ENCODE results near the gene ALPL.

Gene ALPL

DNA sequence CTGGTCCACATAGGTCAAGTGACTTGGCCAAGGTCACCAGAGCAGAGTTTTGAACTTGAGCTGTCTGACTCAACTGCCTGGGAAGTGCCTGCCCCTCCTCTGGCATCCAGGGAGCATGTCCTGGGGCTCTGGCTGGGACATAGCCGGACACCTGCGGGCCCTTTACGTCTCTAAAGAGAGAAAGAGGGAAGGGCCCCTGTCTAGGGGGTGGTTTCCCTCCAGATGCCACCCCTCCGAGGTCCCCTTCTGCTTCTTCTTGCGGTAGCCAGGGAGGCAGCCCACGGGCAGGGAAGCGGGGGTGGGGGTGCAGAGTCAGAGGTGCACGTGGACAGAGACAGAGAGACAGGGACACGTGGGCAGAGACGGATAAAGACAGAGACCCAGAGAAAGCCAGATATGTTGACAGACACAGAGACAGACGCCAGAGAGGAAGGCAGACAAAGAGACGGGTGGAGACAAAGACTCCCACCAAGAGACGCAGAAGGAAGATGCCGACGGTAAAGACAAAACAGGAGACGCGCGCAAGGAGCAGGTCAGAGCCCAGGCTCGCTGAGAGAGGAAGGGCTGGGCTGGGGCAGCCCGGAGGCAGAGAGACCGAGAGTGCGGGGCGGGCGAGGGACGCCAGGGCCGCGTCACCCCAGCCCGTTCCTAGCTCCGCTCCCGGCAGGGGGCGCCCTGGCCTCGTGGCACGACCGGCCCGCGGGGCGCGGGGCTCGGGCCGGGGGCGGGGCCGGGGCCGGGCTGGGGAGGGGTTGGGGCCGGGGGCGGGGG is 458 bp upstream of the ALPL start:
- Histone ChIP-seq H3K9me3 (ENCODE audit: insufficient read depth, low read length) (no peaks in the 10 kb centered on the region), H3K9ac (ENCODE audit: low read length) (peak overlapping the region; percentile 50), H3K36me3 (replicated peaks; ENCODE audit: low read depth, low read length) (no peaks in the 10 kb centered on the region), H3K4me1 (ENCODE audit: low read length) (peaks cover 14% of the 10 kb centered on the region), H3K4me3 (ENCODE audit: low read length) (peak overlapping the region; percentile 72), H3K27me3 (ENCODE audit: low read depth, low read length) (no peaks in the 10 kb centered on the region), H3K27ac (ENCODE audit: low read length) (no peak overlapping the region), H3K79me2 (ENCODE audit: low read length) (no peaks in the 10 kb centered on the region), H3K4me2 (ENCODE audit: low read length) (peak overlapping the region; percentile 96), H2AFZ (ENCODE audit: low read depth, low read length) (peak overlapping the region; percentile 89), H4K20me1 (ENCODE audit: insufficient read depth, low read length) (no peaks in the 10 kb centered on the region)
- TF ChIP-seq, protein P1, sequence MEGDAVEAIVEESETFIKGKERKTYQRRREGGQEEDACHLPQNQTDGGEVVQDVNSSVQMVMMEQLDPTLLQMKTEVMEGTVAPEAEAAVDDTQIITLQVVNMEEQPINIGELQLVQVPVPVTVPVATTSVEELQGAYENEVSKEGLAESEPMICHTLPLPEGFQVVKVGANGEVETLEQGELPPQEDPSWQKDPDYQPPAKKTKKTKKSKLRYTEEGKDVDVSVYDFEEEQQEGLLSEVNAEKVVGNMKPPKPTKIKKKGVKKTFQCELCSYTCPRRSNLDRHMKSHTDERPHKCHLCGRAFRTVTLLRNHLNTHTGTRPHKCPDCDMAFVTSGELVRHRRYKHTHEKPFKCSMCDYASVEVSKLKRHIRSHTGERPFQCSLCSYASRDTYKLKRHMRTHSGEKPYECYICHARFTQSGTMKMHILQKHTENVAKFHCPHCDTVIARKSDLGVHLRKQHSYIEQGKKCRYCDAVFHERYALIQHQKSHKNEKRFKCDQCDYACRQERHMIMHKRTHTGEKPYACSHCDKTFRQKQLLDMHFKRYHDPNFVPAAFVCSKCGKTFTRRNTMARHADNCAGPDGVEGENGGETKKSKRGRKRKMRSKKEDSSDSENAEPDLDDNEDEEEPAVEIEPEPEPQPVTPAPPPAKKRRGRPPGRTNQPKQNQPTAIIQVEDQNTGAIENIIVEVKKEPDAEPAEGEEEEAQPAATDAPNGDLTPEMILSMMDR (IDR thresholded peaks at IDR 0.05; ENCODE audit: low read depth, low read length), result peak; percentile 46
- no peak for TF ChIP-seq EZH2phosphoT487 (IDR thresholded peaks at IDR 0.05; ENCODE audit: low read depth)

DNA sequence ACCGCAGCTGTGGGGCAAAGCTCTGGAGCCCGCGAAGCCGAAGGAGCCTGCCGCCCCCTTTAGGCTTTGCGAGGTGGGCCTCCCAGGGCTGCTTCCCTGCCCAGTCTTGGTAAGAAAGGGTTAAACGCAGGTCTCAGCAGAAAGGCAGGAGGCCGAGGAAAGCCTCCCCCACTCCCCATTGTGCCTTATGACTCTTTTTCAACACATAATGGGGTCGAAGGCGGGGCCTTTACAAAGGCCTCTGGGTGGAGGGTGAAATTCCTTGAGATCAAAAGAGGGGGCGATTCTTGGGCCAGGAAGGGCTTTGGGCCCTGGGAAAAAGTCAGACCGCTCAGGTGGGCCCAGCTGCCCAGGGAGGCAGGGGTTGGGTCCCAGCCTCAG is 880 bp downstream of the ALPL start:
- Histone ChIP-seq H3K36me3 (replicated peaks; ENCODE audit: low read depth, low read length) (no peaks in the 10 kb centered on the region), H3K4me1 (ENCODE audit: low read length) (peaks cover 27% of the 10 kb centered on the region), H3K79me2 (ENCODE audit: low read length) (no peaks in the 10 kb centered on the region), H2AFZ (ENCODE audit: low read depth, low read length) (no peak overlapping the region), H3K4me3 (ENCODE audit: low read length) (no peak overlapping the region), H3K9ac (ENCODE audit: low read length) (no peak overlapping the region), H3K27ac (ENCODE audit: low read length) (no peak overlapping the region), H3K4me2 (ENCODE audit: low read length) (no peak overlapping the region), H3K9me3 (ENCODE audit: insufficient read depth, low read length) (no peaks in the 10 kb centered on the region), H3K27me3 (ENCODE audit: low read depth, low read length) (no peaks in the 10 kb centered on the region), H4K20me1 (ENCODE audit: insufficient read depth, low read length) (no peaks in the 10 kb centered on the region)
- TF ChIP-seq, protein P1 (IDR thresholded peaks at IDR 0.05; ENCODE audit: low read depth, low read length), result no peak
- no peak for TF ChIP-seq EZH2phosphoT487 (IDR thresholded peaks at IDR 0.05; ENCODE audit: low read depth)

DNA sequence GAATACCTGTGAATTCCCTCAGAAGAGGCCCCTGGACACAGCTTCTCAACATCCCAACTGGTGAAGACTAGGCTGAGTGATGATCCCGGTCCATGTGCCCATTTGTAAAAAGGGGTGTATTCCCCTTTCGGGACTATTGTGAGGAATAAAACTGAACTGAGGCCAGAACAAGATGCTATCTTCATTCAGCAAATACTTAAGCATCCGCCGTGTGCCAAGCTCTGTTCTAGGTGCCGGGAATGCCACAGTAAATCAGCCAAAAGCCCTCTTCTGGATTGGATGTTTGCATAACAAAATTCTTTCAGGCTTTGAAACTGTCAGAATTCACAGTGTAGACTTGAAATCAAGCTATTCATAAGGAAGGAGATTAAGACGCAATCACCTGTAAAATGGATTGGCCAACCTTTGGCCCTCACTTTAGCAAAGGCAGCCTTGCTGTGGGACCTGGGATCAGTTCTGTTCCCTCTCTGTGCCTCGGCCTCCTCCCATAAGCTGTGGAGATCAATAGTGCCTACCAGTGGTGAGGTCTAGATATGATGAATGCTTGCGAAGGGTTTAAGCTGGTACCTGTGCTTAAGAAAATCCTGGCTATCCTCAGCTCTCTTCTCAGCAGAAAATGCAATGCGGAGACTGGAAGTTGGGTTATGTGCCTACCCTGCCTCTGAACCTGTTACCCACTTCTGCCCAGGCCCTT is 1.8 kb downstream of the ALPL start:
- Histone ChIP-seq H4K20me1 (ENCODE audit: insufficient read depth, low read length) (no peaks in the 10 kb centered on the region), H3K27ac (ENCODE audit: low read length) (no peak overlapping the region), H3K9me3 (ENCODE audit: insufficient read depth, low read length) (no peaks in the 10 kb centered on the region), H2AFZ (ENCODE audit: low read depth, low read length) (no peak overlapping the region), H3K4me1 (ENCODE audit: low read length) (peaks cover 36% of the 10 kb centered on the region), H3K27me3 (ENCODE audit: low read depth, low read length) (no peaks in the 10 kb centered on the region), H3K79me2 (ENCODE audit: low read length) (no peaks in the 10 kb centered on the region), H3K9ac (ENCODE audit: low read length) (no peak overlapping the region), H3K36me3 (replicated peaks; ENCODE audit: low read depth, low read length) (no peaks in the 10 kb centered on the region), H3K4me2 (ENCODE audit: low read length) (no peak overlapping the region), H3K4me3 (ENCODE audit: low read length) (no peak overlapping the region)
- TF ChIP-seq EZH2phosphoT487 (IDR thresholded peaks at IDR 0.05; ENCODE audit: low read depth), result no peak
- TF ChIP-seq, protein P1 (IDR thresholded peaks at IDR 0.05; ENCODE audit: low read depth, low read length), result no peak

Measured in OCI-LY3 (cell line).